NCI-H2171 treated with DMSO at 0.1 percent for 48 hours (cell line): ENCODE measurements around the gene VDR.
A peak's percentile ranks its signal among the peaks of the same experiment; 100 is the strongest.
"Not testable (repeated sequence)": the region's sequence is repeated elsewhere in the genome, so short reads cannot be mapped to it uniquely, and the experiment has no call there.

ENCODE experiments used
- DNase-seq: peaks from one replicate; lab custom pipeline; 2025; lab: John Stamatoyannopoulos, UW

VDR gene

DNA sequence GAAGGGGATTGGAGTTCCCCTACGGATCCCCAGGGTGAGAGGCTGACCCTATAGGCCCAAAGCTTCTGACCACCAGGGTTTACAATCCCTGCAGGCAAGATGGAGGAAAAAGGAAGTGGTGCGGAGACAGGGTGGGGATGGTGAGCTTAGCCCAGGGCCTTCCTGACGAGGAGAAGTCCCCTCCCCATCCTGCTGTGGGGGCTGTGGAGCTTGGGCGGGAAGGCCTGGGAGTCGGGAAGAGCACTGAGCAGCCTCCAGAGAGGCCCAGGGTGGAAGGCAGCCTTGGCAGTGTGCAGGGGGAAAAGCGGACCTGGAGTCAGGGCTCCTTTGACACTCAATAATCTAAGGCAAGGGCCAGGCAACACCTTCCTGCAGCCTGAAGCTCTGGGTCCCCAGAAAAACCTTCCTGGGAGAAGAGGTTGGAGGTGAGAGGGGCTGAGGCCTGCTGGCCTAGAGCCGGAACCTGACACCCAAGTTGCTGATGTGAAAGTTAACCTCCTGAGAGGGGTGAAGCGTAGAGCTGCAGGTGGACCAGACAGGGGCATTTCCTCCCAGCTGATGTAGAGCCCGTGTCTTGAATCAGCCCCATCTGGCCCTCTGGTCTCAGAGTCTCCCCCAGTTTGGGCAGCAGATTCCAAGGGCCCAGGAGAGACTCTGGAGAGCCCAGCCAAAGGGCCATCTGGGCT is 91.1 kb downstream of the VDR start:
- DNase-seq: no peak

DNA sequence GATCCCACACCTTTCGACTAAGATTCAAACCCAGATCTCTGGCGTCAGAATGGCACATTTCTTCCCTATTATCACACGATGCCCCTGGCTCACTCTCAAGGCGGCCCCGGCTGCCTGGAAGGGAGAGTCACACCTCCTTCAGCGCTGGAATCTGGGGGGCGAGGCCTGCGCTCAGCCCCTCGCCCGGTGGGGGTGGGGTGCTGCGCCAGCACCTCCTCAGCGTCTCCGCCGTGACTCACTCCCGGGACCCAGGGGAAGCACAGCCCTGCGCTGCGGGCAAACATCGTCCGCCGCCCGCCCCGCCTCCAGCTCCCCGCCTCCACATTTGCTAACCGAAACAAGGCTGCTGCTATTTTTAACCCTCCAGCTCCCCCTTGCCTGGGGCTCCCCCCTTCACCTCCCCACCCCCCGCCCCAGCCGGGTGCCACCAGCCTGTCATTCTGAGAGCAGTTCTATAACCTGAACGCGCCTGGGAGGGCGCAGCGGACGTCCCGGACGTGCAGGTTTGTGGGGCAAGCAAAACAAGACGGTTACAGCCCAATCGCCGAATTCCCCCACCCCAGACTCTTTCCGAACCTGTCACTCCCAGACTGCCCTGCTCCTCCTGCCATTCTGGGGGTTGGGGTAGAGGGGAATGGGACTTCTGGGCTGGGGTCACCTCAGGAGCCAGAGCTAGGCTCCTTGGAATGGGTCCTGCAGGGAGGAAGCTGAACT is 91.8 kb downstream of the VDR start:
- DNase-seq: no peak

DNA sequence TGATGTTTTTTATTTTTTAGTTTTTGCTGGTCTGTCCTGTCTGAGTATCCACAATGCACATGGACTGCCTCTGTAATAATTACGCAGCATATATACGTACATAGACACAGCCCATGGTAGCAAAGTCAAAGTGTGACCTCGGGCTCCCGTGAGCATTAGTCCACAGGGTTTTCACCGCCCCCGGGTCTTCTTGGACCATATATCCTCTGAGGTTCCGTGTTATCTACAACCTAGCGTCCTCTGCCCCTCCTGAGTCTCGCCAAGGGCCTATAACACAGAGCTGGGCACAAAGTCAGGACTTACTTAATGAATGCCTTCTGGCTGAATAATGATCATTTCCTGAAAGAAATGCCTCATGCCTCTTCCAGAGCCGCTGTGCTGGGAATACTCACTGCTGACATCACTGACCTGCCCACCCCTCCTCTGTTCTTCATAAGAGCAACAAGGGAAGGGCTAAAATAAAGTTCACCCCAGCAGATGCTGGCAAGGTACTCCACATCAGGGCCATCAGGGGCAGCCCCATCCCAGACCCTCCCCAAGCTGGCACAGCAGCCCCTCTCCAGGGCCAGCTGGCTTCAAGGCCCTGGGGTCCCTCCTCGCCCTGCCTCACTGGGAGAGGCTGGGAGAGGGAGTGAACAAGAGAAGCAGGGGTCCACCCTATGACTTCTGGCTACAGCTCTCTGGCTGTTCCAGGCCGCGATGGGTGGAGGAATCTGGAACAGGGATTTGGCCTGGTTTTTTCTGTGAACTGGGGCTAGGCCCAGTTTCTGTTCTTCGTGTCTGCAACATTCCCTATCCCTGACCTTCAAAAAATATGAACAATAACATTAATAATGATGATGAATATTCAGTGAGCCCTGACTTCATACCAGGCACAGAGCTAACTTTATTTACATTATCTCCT is 93.0 kb downstream of the VDR start:
- no peak for DNase-seq

DNA sequence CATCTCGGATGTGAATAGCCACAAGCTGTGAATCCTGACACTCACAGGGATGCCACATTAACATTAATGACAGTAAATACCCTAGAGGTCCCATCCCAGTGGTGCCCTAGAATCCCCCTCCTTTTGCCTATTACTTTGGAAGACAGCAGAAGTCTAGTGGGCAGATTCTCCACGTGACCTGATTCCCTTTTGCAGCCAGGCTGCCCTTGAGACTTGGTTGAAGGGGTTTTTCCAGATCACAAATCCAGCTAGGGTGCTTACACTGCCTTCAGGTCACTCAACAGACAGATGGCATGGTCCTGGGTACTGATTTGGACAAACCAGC is 93.8 kb downstream of the VDR start:
- no peak for DNase-seq

DNA sequence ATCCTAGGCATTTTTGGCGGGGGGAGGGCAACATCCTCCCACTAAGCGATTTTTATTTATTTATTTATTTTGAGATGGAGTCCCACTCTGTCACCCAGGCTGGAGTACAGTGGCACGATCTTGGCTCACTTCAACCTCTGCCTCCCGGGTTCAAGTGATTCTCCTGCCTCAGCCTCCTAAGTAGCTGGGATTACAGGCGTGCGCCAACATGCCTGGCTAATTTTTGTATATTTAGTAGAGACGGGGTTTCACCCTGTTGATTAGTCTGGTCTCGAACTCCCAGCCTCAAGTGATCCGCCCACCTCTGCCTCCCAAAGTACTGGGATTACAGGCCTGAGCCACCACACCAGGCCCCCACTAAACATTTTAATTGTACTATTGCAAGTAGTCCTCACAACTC is 95.3 kb downstream of the VDR start:
- not testable (repeated sequence) for DNase-seq

DNA sequence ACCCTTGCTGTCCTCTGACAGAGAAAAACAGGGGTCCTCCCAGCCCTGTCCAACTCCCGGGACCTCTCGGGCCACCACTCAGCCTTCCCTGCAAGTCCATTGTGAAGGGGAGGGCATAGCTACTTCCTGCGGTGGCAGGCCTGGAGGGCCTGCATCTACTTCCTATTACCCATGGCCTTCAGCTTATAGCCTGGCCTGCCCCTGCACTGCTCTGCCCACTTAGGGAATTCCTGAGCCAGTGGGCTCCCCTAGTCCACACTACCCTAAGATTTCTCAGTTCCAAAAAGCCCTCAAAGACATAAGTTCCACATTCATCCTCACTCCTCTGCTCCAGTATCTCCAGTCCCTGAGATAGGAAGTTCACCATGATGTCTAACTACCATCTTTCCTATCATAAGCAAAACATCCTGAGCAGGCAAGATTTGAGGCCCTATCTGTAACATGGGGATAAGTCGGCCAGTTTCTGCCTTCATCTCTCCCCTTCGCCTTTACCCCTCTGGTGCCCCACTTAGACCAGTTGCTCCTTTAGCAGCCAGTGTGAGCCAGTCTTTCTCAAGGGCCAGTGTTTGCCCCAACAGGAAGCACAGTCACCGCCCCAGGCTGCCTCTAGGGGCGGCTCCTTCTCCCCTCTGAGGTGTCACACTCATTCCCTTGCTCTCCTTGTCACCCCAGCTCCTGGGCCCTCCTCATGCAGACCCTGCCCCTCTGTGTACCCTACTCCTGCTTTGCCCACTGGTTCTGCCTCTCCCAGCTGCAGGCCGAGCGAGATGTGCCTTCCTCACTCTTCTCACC is 96.0 kb downstream of the VDR start:
- no peak for DNase-seq

DNA sequence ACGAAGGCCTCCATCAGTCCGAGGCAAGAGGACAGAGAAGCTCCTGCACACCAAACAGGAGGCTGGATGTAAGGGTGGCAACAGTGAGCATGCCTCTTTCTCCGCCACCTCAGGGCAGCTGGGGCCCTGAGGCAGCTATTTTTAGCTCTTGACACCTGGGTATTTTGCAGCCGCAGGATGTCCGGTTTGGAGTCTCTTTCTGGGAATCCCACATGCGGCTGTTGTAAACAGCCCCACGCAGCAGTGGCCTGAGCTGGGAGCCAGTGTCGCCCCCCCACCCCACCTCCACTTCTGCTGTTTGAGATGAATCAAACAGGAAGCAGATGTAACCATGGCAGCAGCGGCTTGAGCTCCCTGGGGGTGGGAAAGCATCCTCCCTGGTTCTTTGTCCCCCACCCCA is 96.7 kb downstream of the VDR start:
- DNase-seq: peak; percentile 28

DNA sequence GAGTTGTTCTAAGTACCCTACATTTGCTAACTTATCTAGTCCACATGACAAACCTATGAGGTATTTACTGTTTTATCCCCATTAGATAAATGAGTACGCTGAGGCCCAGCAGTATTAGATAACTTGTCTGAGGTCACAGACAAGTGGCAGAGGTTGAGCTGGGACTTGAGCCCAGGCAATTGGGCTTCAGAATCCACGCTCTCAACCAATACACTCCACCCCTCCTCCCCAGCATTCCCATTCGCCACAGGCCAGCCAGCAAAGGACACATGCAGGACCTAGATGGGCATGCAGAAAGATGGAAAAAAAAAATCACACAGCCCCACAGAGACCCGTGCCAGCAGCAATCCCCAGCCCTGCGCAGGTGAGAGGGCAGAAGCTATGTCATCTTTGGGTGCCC is 97.5 kb downstream of the VDR start:
- DNase-seq: no peak

DNA sequence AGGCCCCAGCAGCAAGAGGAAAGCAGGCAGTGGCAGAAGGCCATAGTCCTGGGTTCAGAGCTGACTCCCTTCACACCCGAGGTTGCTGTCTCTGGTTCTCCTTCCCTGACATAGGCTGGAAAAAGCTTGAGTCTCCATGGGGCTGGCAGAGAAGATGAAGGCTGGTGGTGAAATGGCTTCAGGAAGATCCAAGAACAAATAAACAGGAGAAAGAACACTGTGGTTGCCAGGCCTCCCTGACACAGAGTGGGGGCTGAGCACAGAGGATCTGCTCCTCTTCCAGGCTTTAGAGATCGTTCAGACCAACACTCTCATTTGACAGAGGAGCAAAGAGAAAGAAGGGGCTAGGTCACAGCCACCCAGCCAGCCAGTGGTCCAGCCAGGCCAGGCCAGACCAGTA is 99.4 kb downstream of the VDR start:
- DNase-seq: no peak

DNA sequence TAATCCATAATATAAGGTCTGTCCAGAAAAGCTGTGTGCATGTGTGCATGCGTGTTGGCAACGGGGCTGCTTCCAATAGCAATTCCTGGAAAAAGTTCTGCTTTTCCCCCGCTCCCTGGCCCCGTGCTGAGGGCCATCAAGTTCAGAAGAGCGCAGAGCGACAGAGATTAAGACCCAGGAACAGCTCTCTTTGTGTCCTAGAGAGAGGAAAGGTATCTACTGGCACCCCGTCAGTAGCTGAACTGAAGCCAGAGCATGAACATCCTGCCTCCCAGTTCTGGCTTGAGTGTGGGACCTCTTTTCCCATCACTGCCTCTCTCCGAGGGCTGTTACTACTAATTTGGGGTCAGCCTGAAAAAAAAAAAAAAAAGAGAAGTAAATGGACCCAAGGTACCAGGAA is 100.6 kb downstream of the VDR start:
- DNase-seq: no peak

DNA sequence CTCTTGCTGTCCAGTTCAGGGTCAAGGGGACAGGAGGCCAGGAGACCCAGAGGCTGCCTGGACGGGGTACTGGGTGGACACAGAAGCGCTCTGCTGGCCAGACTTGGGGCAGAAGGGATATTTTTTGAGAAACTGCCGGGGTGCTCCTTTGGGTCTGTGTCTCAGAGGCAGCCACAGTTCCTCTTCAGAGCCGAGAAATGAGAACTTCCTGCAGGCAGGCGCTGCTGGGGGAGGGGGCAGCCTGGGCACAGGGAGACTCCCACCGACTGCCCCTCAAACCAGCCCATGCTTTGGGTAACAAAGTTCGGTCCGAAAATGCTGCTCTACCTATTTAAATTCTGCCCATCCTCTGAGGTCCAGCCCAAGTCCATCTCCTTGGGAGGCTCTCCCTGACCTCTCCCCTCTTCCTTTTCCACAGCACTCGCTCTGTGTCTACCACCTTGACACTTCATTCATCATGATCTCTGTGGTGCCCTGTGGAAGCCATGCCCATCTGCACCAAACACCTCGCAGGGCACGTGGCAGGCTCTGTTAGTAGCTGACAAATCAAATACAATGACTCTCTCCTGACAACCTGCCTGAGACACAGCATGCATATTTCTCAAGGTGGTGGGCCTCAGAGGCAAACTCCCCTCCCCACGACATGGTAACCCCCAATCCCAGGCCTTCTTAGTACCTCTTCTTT is 101.5 kb downstream of the VDR start:
- no peak for DNase-seq

DNA sequence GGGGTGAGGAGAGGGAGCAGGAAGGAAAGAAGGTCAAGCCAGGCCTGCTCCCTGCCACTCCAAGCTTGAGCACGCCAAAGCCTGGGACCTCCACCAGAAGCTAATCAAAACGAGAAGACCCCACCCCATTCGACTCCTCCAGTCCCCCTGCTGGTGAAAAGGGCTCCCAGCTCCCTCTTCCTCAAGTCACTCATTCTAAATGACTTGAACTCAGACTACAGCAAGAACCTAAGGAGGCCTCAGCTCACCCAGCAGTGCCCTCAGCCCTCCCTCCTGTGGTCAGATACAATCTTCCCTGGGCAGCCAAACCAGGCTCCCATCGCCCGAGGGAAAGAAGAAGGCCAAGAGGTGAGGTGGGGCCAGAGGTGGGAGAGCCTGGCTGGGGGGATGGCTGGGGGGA is 102.5 kb downstream of the VDR start:
- no peak for DNase-seq

DNA sequence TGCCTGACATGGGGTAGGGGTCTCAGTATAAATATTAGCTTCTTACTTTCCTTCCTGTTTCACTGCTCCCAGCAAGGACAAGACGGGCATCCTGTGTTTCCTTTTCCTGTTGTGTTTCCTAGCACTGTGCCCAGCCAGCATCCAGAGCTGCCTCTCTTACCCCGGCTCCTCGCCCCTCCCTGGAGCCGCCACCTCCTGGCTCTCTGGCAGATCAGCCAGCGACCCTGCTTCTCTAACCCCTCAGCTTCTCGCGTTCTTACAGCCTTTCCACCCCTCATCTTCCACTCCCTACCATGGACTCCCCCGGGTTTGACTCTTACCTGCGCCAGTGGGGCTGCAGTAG is 102.9 kb downstream of the VDR start:
- DNase-seq: no peak

DNA sequence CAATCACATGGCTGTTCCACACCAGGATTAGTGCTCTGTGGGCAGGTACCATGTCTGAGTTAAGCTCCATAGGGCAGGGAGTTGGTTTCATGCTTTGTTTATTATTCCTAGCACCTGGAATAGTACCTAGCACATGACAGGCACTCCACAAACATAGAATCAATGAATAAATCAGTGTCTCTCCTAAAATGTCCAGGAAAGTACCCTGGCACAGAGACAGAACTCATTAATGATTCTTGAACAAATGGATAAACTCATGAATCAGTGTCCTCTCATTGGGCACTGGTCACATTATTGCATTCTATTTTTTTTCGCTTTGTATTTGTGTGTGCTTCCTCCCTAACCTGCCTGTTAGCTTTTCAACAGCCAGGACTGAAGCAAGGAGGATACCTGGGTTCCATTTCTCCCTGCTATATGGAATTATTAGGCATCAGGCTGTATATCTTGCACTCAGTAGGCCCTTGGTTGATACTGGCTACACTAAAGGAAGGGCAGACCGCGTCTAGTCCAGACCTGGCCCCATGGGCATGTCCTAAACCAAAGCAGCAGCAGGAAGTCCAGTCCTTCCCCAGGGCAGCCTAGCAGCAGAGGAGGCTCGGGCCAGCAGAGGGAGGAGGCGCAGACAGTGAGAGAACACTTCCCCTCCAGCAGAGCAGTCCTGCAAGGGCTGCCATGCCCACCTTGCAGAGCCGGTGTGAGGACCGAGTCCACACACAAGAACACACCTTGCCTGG is 103.5 kb downstream of the VDR start:
- no peak for DNase-seq

DNA sequence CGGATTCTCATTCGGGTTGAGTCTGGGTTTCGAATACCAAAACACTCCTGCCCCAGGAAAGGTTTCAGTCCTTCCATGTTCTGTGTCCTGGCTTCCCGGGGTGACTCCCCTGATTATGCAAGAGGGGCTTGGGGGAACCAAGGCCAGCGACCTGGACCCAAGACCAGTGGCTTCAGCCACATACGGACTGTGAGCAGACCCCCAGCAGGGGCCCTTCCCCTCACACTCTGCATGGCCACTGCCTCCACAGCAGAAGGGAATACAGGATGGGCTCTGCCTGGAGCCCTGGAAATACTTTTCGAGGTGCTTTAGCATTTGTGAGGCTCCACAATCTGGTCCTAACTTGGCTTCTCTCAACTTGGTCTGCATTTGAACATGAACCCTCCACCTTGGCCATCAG is 104.2 kb downstream of the VDR start:
- no peak for DNase-seq

DNA sequence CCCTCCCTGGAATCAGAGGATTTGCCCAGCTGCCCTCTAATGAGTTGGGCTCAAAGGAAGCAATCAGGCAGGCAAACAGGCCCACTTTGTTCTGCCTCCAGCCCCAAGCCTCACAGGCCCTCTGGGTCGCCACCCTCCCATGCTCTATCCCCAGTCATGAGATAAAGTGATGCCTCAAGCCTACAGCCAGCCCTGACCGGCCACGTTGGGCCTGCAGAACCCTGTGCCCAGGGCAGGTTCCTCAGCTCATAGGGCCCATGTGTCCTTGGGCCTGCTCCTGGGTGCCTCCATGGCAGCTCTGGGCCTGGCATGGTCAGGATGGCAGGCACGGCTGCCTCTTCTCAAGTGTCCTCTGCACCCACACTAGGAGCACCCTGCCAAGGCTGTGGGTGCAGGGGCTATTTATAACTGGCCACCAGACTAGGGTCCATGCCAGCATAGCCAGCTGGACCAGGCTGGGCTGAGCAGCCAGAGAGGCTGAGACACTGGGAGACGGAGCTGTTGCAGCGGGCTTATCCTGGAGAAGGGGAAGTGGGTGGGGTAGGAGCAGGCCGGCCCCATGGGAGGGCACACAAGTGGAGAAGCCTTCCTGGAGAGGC is 105.3 kb downstream of the VDR start:
- DNase-seq: no peak

DNA sequence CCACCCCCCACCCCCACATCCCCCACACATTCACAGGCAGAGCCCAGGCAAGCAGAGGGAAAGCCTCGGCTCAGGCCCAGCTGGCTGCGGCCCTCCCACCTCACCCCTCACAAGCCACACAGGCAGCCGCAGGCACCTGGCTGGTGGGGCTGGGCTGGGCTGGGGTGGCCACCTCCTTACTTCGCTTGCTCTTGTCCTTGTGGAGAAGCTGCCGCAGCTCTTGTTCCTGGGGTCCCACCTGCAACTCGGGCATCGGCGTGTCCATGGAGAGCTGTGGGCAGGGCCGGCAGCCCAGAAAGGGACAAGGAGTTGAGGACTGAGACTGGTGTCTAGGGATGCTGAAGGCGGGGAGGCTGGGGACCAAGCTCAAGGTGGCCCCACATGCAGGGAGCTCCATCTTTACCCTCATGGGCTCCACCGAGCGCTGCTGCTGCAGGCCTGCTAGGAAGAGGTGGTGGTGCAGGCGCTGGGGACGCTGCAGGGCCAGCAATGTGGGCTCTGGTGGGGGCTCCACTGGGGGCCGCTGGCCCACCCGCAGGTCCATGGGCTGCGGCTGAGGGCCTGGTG is 106.3 kb downstream of the VDR start:
- no peak for DNase-seq

DNA sequence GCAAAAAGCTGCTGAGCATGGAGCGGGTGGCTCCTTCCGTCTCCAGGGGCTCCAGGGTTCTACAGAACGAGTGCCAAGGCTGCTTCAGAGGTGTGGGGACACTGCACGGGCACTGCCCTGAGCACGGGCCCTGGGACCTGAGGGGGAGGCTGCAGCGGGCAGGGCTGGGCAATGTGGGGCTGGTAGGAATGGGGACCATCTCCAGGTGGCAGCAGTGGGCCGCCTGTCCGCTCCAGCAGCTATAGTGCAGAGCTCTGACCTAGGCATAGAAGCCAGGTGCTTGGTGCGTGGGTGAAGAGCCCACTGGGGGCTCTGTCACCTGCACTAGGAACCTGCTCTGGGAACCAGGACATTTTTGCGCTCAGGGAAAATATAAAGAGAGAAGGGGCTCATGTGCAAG is 107.4 kb downstream of the VDR start:
- DNase-seq: no peak

DNA sequence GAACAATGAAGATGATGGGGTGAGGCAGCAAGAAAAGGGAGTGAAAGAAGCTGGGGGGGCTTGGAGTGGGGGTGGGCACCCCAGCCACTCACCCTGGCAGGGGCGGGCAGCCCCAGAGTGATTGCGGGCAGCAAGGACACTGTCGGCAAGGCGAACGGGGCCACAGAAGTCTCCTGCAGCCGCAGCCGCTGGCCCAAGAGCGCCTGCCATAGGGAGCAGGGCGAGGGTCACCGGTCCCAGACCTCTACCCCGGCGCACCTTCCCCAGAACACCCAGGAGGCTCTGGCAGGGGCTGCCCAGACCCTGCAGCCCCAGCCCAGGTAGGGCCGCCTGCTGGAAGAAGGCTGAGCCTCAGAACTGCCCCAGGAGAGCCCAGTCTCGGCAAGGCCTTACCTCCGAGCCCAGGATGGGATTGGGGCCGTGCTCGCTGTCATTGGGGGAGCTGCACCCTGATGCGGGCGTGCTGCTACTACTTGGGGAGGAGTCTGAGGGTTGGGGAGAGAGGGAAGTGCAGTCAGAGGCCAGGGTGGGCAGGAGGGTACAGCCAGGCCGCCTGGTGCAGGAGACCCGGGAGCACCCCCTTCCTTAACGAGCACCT is 108.9 kb downstream of the VDR start:
- DNase-seq: no peak
